Esophagus muscularis mucosa (tissue), 4 donors: ENCODE data around the gene IFIT2. TPM values are rescaled to one million over a fixed set of nuclear protein-coding genes. Genes with fewer than 3 reads are reported as not detected.

ENCODE experiments used
- DNase-seq: peaks from one replicate; pipeline ENCODE4 v3.0.0-alpha.2; 2017; ENCODE audit errors: extremely low spot score
- H3K27ac ChIP-seq, 4 donors: fragments of 200-600 bp; sonication (generic); replicated peaks in 1 of 4; 1 replicate in 3 of 4; 2 replicates in 1 of 4; pipeline ENCODE4 v1.5.1; 2016 to 2019; ENCODE audit warnings: mild to moderate bottlenecking in 1 of 4
- H3K27me3 ChIP-seq, 4 donors: fragments of 200-600 bp; sonication (generic); one replicate each; pipeline versions ENCODE4 v1.5.1 to v1.6.0; 2016 to 2019
- H3K36me3 ChIP-seq, 4 donors: fragments of 200-600 bp; sonication (generic); one replicate each; pipeline ENCODE4 v1.5.1; 2016 to 2019
- H3K4me1 ChIP-seq, 4 donors: fragments of 200-600 bp; sonication (generic); one replicate each; pipeline ENCODE4 v1.5.1; 2016 to 2019
- H3K4me3 ChIP-seq, 4 donors: fragments of 200-600 bp; sonication (generic); 1 replicate in 2 of 4; 2 replicates in 2 of 4; pipeline ENCODE4 v1.5.1; 2016 to 2019; ENCODE audit warnings: mild to moderate bottlenecking in 4 of 4, moderate library complexity in 1 of 4
- H3K9me3 ChIP-seq, 4 donors: fragments of 200-600 bp; sonication (generic); 1 replicate in 3 of 4; 2 replicates in 1 of 4; pipeline ENCODE4 v1.5.1; 2016 to 2019
- CTCF ChIP-seq, 3 experiments: fragments of 200-600 bp in 2 of 3; fragments of 450-650 bp in 1 of 3; sonication (generic) in 2 of 3; IDR thresholded peaks; one replicate each; pipeline ENCODE4 v1.5.1; 2017 to 2019; ENCODE audit warnings: antibody characterized with exemption in 3 of 3, mild to moderate bottlenecking in 2 of 3, moderate library complexity in 1 of 3
- EP300 ChIP-seq: sonication (generic); formaldehyde crosslinking; IDR thresholded peaks from one replicate; pipeline ENCODE4 v1.6.1; 2017; ENCODE audit warnings: antibody characterized with exemption
- POLR2A ChIP-seq: fragments of 450-650 bp; IDR thresholded peaks from one replicate; pipeline ENCODE4 v1.6.1; 2017; ENCODE audit warnings: antibody characterized with exemption, moderate library complexity, mild to moderate bottlenecking, low read depth
- POLR2AphosphoS5 ChIP-seq, 2 donors: sonication (generic); formaldehyde crosslinking; IDR thresholded peaks; one replicate each; pipeline ENCODE4 v1.6.1; 2017; ENCODE audit warnings: antibody characterized with exemption in 2 of 2
- WGBS: methylation state at CpG from one replicate; pipeline ENCODE4 v1.1.5; 2018; 5-methylcytosine and 5-hydroxymethylcytosine counted together
- intact Hi-C: fragments of 100-400 bp; cut with DNase I; formaldehyde crosslinking; loops from one replicate; pipeline ENCODE4 v1.15.1; 2023
- total RNA-seq, 4 donors: library from RNA; depleted of rRNA; stranded (reverse); fragments of >200 nt; gene quantifications; one replicate each; pipeline versions ENCODE4 v1.1.0 to v1.2.1, GENCODE V29; 2016

Gene IFIT2
- total RNA-seq, 4 donors from 2014 or later, result 2.2 to 5.0 (median 3.3) TPM

GRCh38 chr10:89338713-89339112, 36.9 kb downstream of the IFIT2 start:
- TF ChIP-seq CTCF (IDR thresholded peaks at IDR 0.05), result no peak
- TF ChIP-seq EP300, result no peak
- no peak for TF ChIP-seq POLR2A
- no peak for TF ChIP-seq POLR2AphosphoS5 (IDR thresholded peaks at IDR 0.05)
- Histone ChIP-seq H3K27ac (no peak overlapping the region), H3K27me3 (no peaks in the 10 kb centered on the region), H3K9me3 (no peaks in the 10 kb centered on the region), H3K4me3 (no peak overlapping the region), H3K36me3 (peaks cover 0 to 34% (median 16%) of the 10 kb centered on the region in 4 donors), H3K4me1 (peaks cover 17 to 35% (median 28%) of the 10 kb centered on the region in 4 donors)
- intact Hi-C loops, result loop anchor here (5.0 kb wide), 1 partner anchor 34 kb away; no protein-coding TSS in a partner anchor
- WGBS, result 92% methylated on average over 3 of the region's 3 CpGs
- DNase-seq, result no peak

GRCh38 chr10:89339875-89340274, 38.0 kb downstream of the IFIT2 start:
- intact Hi-C loops, result loop anchor here (5.0 kb wide), 1 partner anchor 32 kb away; no protein-coding TSS in a partner anchor
- Histone ChIP-seq H3K9me3 (no peaks in the 10 kb centered on the region), H3K27ac (no peak overlapping the region), H3K4me3 (no peak overlapping the region), H3K36me3 (peaks cover 0 to 34% (median 16%) of the 10 kb centered on the region in 4 donors), H3K27me3 (no peaks in the 10 kb centered on the region), H3K4me1 (peaks cover 12 to 26% (median 18%) of the 10 kb centered on the region in 4 donors)
- DNase-seq, result no peak
- no peak for TF ChIP-seq EP300
- TF ChIP-seq CTCF (IDR thresholded peaks at IDR 0.05), result no peak
- TF ChIP-seq POLR2A, result no peak
- no peak for TF ChIP-seq POLR2AphosphoS5 (IDR thresholded peaks at IDR 0.05)
- 100% methylated on average over 3 of the region's 4 CpGs for WGBS

GRCh38 chr10:89341649-89342048, 39.8 kb downstream of the IFIT2 start:
- intact Hi-C loops, result no loop called here
- Histone ChIP-seq H3K36me3 (peaks cover 0 to 34% (median 16%) of the 10 kb centered on the region in 4 donors), H3K4me3 (no peak overlapping the region), H3K27me3 (no peaks in the 10 kb centered on the region), H3K4me1 (peaks cover 5 to 21% (median 15%) of the 10 kb centered on the region in 4 donors), H3K27ac (no peak overlapping the region), H3K9me3 (no peaks in the 10 kb centered on the region)
- TF ChIP-seq EP300 (no peak), CTCF (IDR thresholded peaks at IDR 0.05) (no peak), POLR2AphosphoS5 (IDR thresholded peaks at IDR 0.05) (no peak), POLR2A (no peak)
- DNase-seq, result no peak
- 80% methylated on average over 3 of the region's 3 CpGs for WGBS

- H3K27ac ChIP-seq, result no peak overlapping the region
- intact Hi-C loops, result no loop called here
- H3K9me3 ChIP-seq, result no peaks in the 10 kb centered on the region
- no peak for TF ChIP-seq POLR2AphosphoS5 (IDR thresholded peaks at IDR 0.05)
- no peak for TF ChIP-seq EP300
- no peak for TF ChIP-seq POLR2A
- TF ChIP-seq CTCF (IDR thresholded peaks at IDR 0.05), result no peak
- H3K4me1 ChIP-seq, result peaks cover 10 to 24% (median 22%) of the 10 kb centered on the region in 4 donors
- no peak for DNase-seq
- no peak overlapping the region for H3K4me3 ChIP-seq
- no peaks in the 10 kb centered on the region for H3K27me3 ChIP-seq
- peaks cover 0 to 33% (median 16%) of the 10 kb centered on the region in 4 donors for H3K36me3 ChIP-seq
- WGBS, result 55% methylated on average over 3 of the region's 3 CpGs
Observed at GRCh38 chr10:89342206-89342958, 40.5 kb downstream of the IFIT2 start.
